Fibroblast of the aortic adventitia (primary cell): ENCODE measurements around the gene DCLK1. TPM values are rescaled to one million over a fixed set of nuclear protein-coding genes. Genes with fewer than 3 reads are reported as not detected.

Source experiments
- DNase-seq: peaks from one replicate; pipeline ENCODE4 v3.0.0-alpha.2; 2010; ENCODE audit warnings: low read depth
- H3K4me3 ChIP-seq: 2 replicates; pipeline ENCODE4 v1.5.1; 2011; ENCODE audit warnings: low read depth, mild to moderate bottlenecking, control low read depth, low read length, moderate library complexity
- total RNA-seq: library from RNA; depleted of rRNA; stranded (reverse); fragments of >200 nt; gene quantifications from 2 replicates; pipeline ENCODE4 v1.2.3, GENCODE V29; 2012; ENCODE audit warnings: low replicate concordance
- TF ChIP-seq, protein P1 (sequence below): IDR thresholded peaks from 2 replicates; pipeline ENCODE4 v1.5.1; 2011; ENCODE audit warnings: mild to moderate bottlenecking, low read length, control low read depth, inconsistent platforms; ENCODE audit not compliant: insufficient read depth

Gene DCLK1
- total RNA-seq, 1 donor: 80.0 TPM

- TF ChIP-seq, protein P1, sequence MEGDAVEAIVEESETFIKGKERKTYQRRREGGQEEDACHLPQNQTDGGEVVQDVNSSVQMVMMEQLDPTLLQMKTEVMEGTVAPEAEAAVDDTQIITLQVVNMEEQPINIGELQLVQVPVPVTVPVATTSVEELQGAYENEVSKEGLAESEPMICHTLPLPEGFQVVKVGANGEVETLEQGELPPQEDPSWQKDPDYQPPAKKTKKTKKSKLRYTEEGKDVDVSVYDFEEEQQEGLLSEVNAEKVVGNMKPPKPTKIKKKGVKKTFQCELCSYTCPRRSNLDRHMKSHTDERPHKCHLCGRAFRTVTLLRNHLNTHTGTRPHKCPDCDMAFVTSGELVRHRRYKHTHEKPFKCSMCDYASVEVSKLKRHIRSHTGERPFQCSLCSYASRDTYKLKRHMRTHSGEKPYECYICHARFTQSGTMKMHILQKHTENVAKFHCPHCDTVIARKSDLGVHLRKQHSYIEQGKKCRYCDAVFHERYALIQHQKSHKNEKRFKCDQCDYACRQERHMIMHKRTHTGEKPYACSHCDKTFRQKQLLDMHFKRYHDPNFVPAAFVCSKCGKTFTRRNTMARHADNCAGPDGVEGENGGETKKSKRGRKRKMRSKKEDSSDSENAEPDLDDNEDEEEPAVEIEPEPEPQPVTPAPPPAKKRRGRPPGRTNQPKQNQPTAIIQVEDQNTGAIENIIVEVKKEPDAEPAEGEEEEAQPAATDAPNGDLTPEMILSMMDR: no peak
- DNase-seq: no peak
Observed at GRCh38 chr13:35782793-35783192, 348.4 kb downstream of the DCLK1 start.

DNA sequence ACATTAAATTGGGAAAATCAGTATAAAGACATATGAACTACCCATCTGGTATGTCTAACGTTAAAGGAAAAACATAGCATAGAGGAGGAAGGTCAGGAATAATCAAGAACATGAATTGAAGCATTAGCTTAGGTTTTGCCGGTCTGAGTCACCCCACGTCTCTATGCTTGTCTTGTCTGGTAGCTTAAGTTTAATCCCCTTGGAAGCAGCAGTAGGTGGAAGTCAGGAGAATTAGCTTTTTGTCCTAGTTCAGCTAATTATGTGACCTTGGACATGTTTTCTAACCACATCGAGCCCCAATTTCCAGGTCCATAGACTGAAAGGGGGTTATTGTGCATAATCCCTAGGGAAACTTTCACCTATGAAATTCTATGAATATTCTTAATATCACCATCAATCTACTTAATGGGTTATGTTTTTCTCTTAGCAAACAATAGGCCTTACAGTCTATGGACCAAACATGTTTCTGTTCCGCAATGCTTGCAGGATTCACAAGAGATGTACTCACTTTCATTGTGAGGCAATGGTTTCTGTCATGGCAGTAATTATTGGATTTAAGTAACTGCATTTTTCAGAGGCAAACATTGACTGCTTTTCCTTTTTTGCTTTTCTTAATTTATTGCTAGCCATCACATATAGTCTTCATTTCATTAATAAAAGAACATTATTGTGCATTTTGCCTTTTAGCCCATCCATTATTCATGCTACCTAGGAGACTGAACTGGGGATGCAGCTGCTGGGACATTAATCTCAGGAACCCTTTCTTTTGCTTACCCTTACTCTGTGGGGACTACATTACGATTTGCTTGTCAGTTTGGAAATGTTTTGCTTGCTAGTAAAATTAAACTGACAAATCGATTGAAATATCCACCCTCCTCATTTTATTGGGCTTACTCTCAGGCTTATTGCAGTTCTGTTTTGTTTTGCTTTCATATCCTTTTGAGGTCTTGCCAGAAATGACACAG lies 349.9 kb downstream of the DCLK1 start:
- no peak overlapping the region for H3K4me3 ChIP-seq
- TF ChIP-seq, protein P1: no peak
- DNase-seq: no peak

More at GRCh38 chr13:35782793-35783192, 348.4 kb downstream of the DCLK1 start:
- no peak overlapping the region for H3K4me3 ChIP-seq

DNA sequence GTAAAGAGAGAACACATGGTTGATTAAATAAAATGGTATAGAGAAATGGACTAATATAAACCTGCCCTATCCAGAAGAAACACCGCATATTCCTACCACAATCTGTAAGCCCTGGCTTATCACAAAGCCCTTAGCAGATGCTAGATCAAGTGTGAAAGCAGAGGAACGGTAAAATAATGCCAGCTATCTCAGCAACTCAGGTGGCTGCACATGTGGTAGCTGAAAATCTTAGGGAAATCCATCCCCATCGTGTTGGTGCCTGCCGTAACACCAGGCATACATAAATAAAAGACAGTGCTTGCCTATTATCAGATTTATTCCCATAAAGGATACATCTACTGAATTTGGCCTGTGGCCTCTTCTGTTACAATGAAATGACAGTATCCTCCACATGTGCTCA lies 350.6 kb downstream of the DCLK1 start:
- H3K4me3 ChIP-seq: no peak overlapping the region
- DNase-seq: no peak
- TF ChIP-seq, protein P1: no peak

DNA sequence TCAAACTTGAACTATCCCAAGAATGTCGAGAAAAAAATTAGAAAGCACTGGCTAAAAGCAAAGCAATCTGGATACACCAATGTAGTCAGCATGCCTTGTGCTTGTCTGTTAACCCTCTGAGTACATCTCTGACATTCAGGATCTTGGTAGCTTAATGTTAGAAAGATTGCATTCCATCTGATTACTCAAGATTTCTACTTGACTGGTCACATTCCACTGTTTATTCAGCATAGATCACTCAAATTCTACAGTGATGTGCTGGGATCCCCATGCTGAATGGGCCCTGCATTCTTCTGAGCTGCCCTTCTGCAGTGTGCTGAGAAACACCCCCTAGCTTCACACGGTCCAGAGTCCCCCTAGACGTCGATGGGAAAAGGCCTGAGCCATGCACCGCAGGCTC lies 359.3 kb downstream of the DCLK1 start:
- TF ChIP-seq, protein P1: peak; percentile 8
- no peak overlapping the region for H3K4me3 ChIP-seq
- peak; percentile 73 for DNase-seq

GRCh38 chr13:35770756-35771297 lies 360.4 kb downstream of the DCLK1 start:
- DNase-seq: no peak
- H3K4me3 ChIP-seq: no peak overlapping the region
- TF ChIP-seq, protein P1: no peak

DNA sequence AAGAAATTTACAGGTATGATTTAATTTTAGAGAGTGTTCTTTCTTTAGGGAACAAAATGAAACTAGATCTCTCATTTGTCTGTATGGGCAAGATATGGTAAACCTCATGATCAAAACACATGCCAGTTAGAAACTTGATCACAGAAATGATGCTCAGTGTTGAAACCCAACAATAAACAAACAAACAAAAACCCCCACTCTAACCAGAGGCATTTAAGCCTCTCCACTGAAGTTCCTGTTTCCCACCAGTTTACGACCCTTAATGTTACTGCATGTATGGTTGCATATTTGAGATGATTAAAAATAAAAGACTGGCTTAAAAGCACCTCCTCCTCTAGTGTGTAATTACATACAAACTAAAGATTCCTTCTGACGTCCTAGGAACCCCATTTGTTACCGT lies 361.4 kb downstream of the DCLK1 start:
- no peak overlapping the region for H3K4me3 ChIP-seq
- no peak for DNase-seq
- TF ChIP-seq, protein P1: no peak
